Measurements from ENCODE around the gene FBXL4. TPM values are rescaled to one million over a fixed set of nuclear protein-coding genes. Genes with fewer than 3 reads are reported as not detected.

Gene FBXL4
- total and polyA plus RNA-seq, 8 donors, result 2.6 to 16.9 (median 11.1) TPM

GRCh38 chr6:98985391-98985790 lies 37.6 kb upstream of the FBXL4 start:
- no peak for DNase-seq
- intact Hi-C loops (cut with DNase I), result no loop called here
- no peak overlapping the region for H3K4me3 ChIP-seq
- no peaks in the 10 kb centered on the region for H3K4me1 ChIP-seq
- H3K36me3 ChIP-seq, result no peaks in the 10 kb centered on the region
- peaks cover 0 to 8% (median 0%) of the 10 kb centered on the region in 4 donors for H3K27me3 ChIP-seq
- 44 to 52% methylated on average over 1 of the region's 1 CpG for WGBS, 2 donors
- no peak for ATAC-seq
- no peak for FAIRE-seq
- no peak overlapping the region for H3K27ac ChIP-seq
- no peaks in the 10 kb centered on the region for H3K9me3 ChIP-seq
- TF ChIP-seq CTCF (IDR thresholded peaks at IDR 0.05), result no peak

- DNase-seq (no peak), FAIRE-seq (no peak), ATAC-seq (no peak)
- Histone ChIP-seq H3K36me3 (no peaks in the 10 kb centered on the region), H3K4me3 (no peak overlapping the region), H3K27me3 (peaks cover 0 to 8% (median 0%) of the 10 kb centered on the region in 4 donors), H3K9me3 (no peaks in the 10 kb centered on the region), H3K4me1 (no peaks in the 10 kb centered on the region), H3K27ac (no peak overlapping the region)
- WGBS, 2 donors, result 89 to 92% methylated on average over 1 of the region's 1 CpG
- intact Hi-C loops (cut with DNase I), result no loop called here
- no peak for TF ChIP-seq CTCF (IDR thresholded peaks at IDR 0.05)
Measured at GRCh38 chr6:98984121-98984520, 36.4 kb upstream of the FBXL4 start.

GRCh38 chr6:98981473-98981872 lies 33.7 kb upstream of the FBXL4 start:
- peaks cover 0 to 8% (median 0%) of the 10 kb centered on the region in 4 donors for H3K27me3 ChIP-seq
- no peak overlapping the region for H3K4me3 ChIP-seq
- DNase-seq (no peak), FAIRE-seq (no peak), ATAC-seq (no peak)
- no peak overlapping the region for H3K27ac ChIP-seq
- TF ChIP-seq CTCF (IDR thresholded peaks at IDR 0.05), result no peak
- H3K9me3 ChIP-seq, result no peaks in the 10 kb centered on the region
- no peaks in the 10 kb centered on the region for H3K4me1 ChIP-seq
- 60 to 81% methylated on average over 1 of the region's 1 CpG for WGBS, 2 donors
- intact Hi-C loops (cut with DNase I), result no loop called here
- H3K36me3 ChIP-seq, result no peaks in the 10 kb centered on the region

GRCh38 chr6:98980819-98981218 lies 33.1 kb upstream of the FBXL4 start:
- H3K27me3 ChIP-seq, result peaks cover 0 to 8% (median 0%) of the 10 kb centered on the region in 4 donors
- WGBS, 2 donors, result 87 to 97% methylated on average over 2 of the region's 2 CpGs
- ATAC-seq (no peak), FAIRE-seq (no peak), DNase-seq (no peak)
- H3K9me3 ChIP-seq, result no peaks in the 10 kb centered on the region
- intact Hi-C loops (cut with DNase I), result no loop called here
- no peak overlapping the region for H3K27ac ChIP-seq
- no peak for TF ChIP-seq CTCF (IDR thresholded peaks at IDR 0.05)
- H3K4me3 ChIP-seq, result no peak overlapping the region
- H3K36me3 ChIP-seq, result no peaks in the 10 kb centered on the region
- no peaks in the 10 kb centered on the region for H3K4me1 ChIP-seq

GRCh38 chr6:98977671-98978292 lies 30.0 kb upstream of the FBXL4 start:
- H3K4me3 ChIP-seq, result no peak overlapping the region

More at GRCh38 chr6:98977671-98978292, 30.0 kb upstream of the FBXL4 start:
- Histone ChIP-seq H3K27ac (no peak overlapping the region), H3K9me3 (no peaks in the 10 kb centered on the region), H3K4me1 (no peaks in the 10 kb centered on the region), H3K27me3 (no peaks in the 10 kb centered on the region), H3K36me3 (no peaks in the 10 kb centered on the region)
- no peak for TF ChIP-seq CTCF (IDR thresholded peaks at IDR 0.05)
- no peak for DNase-seq
- intact Hi-C loops (cut with DNase I), result no loop called here
- 11 to 20% methylated on average over 2 of the region's 2 CpGs for WGBS, 2 donors
- ATAC-seq, result no peak
- no peak for FAIRE-seq
